Right lung (tissue), 5 donors: ENCODE data around the gene STAB1. TPM values are rescaled to one million over a fixed set of nuclear protein-coding genes. Genes with fewer than 3 reads are reported as not detected.
"Not testable (repeated sequence)": the region's sequence is repeated elsewhere in the genome, so short reads cannot be mapped to it uniquely, and the experiment has no call there.

Experiments used
- DNase-seq, 2 donors: peaks; one replicate each; pipeline ENCODE4 v3.0.0-alpha.2; 2013
- polyA plus RNA-seq, 5 donors: library from polyadenylated mRNA; unstranded; fragments of 120-200 nt; gene quantifications; one replicate each; pipeline versions ENCODE4 v1.2.1 to v1.2.3, GENCODE V29; 2013; ENCODE audit warnings: inconsistent platforms in 1 of 5, low replicate concordance in 1 of 5; ENCODE audit not compliant: insufficient read length in 5 of 5, insufficient read depth in 1 of 5

The STAB1 gene
- polyA plus RNA-seq, 5 donors = 40.9 to 60.8 (median 43.4) TPM

DNA sequence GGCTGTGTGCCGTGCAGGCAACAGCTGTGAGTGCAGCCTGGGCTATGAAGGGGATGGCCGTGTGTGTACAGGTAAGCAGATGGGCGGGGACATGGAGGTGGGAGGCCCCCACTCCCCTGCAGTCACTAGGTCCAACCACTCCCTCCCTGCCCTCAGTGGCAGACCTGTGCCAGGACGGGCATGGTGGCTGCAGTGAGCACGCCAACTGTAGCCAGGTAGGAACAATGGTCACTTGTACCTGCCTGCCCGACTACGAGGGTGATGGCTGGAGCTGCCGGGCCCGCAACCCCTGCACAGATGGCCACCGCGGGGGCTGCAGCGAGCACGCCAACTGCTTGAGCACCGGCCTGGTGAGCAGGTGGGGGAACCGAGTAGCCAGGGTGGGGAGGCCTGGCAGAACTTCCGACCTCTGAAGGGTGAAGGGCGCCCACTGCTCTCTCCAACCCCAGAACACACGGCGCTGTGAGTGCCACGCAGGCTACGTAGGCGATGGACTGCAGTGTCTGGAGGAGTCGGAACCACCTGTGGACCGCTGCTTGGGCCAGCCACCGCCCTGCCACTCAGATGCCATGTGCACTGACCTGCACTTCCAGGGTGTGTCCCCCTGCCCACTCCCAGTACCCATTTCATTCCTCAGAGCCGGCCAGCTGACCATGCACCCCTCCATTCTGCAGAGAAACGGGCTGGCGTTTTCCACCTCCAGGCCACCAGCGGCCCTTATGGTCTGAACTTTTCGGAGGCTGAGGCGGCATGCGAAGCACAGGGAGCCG is 26.9 kb downstream of the STAB1 start:
- no peak for DNase-seq

DNA sequence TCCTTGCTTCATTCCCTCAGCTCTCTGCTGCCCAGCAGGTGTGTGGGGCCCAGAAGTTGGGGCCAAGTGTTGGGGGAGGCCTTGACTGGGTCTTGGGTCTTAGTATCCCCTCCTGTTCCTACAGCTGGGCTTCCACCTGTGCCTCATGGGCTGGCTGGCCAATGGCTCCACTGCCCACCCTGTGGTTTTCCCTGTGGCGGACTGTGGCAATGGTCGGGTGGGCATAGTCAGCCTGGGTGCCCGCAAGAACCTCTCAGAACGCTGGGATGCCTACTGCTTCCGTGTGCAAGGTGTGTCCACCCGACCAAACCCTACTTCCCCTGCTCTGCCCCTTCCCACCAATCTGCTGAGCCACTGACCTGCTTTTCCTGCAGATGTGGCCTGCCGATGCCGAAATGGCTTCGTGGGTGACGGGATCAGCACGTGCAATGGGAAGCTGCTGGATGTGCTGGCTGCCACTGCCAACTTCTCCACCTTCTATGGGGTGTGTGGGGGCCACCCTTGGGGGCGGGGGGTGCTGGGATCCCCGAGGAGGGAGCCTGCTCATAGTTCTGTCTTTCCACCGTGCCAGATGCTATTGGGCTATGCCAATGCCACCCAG is 27.6 kb downstream of the STAB1 start:
- DNase-seq = no peak

DNA sequence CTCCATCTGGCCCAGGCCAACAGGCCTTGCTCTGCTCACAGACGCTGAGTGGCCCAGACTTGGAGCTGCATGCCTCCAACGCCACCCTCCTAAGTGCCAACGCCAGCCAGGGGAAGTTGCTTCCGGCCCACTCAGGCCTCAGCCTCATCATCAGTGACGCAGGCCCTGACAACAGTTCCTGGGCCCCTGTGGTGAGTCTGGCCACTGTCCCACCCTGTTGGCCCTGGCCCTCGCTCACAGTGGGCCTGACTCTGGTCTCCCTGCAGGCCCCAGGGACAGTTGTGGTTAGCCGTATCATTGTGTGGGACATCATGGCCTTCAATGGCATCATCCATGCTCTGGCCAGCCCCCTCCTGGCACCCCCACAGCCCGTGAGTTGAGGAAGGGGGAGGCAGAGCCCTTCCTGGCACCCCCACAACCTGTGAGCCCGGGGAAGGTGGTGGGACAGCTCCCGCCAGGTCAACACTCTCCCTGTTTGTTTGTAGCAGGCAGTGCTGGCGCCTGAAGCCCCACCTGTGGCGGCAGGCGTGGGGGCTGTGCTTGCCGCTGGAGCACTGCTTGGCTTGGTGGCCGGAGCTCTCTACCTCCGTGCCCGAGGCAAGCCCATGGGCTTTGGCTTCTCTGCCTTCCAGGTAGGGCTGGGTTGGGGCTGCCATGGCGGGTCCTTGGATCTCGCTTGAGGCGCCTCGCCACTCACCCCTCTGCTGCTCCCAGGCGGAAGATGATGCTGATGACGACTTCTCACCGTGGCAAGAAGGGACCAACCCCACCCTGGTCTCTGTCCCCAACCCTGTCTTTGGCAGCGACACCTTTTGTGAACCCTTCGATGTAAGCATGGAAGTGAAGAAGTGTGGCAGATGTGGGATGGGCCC is 28.5 kb downstream of the STAB1 start:
- DNase-seq = no peak

DNA sequence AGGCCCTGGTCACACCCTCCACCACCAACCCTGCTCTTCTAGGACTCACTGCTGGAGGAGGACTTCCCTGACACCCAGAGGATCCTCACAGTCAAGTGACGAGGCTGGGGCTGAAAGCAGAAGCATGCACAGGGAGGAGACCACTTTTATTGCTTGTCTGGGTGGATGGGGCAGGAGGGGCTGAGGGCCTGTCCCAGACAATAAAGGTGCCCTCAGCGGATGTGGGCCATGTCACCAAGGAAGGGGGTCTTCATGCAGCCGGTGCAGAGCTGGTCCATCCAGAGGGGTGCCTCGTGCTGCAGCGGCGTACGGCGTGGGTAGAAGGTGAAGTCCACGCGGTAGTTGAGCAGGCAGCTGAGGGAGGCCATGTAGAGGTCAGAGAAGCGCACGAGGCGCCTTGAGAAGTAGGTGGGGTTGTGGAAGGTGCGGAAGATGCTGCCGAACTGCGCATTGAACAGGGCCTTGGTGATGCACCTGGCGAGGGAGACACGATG is 29.2 kb downstream of the STAB1 start:
- DNase-seq = no peak

DNA sequence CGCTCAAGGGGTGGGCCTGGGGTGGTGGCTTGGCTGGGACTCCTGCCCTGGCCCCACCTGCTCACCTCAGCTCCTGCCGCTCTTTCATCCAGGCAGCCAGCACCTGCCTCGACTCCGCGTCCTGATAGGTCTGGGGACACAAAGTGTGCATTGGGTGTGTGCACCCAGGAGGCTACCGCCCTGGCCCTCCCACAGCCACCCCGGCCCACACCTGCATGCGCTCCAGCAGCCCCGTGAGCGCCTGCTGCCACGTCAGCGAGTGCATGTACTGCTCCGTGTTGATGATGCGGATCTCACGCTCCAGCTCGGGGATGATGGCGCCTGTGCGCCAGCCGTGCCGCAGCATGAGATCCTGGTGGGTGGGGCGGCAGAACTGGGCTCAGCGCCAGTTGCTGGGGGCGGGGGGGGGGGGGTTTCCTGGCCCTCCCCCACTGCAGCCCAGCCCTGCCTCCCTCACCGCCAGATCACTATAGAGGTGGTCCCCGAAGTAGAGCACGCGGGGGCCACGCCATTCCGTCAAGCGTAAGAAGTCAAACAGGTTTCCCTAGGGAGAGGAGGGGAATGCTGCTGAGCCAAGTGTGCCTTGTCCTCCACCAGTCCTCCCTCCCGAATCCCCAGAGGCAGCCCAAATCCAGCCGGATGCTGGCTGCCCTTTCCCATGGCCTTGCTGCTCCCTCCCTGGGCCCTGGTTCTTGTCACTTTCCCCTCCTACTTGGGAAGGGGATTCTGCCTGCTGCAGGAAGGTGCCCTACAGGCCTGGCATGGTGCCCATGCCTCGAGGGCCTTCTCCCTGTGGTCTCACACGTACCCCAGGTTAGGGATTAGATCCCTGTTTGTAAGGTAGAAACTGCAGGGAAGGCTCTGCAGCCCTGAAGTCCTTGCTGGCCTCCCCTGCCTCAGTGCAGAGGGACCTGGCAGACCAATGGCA is 29.9 kb downstream of the STAB1 start:
- peak; percentile 67 to 76 for DNase-seq

DNA sequence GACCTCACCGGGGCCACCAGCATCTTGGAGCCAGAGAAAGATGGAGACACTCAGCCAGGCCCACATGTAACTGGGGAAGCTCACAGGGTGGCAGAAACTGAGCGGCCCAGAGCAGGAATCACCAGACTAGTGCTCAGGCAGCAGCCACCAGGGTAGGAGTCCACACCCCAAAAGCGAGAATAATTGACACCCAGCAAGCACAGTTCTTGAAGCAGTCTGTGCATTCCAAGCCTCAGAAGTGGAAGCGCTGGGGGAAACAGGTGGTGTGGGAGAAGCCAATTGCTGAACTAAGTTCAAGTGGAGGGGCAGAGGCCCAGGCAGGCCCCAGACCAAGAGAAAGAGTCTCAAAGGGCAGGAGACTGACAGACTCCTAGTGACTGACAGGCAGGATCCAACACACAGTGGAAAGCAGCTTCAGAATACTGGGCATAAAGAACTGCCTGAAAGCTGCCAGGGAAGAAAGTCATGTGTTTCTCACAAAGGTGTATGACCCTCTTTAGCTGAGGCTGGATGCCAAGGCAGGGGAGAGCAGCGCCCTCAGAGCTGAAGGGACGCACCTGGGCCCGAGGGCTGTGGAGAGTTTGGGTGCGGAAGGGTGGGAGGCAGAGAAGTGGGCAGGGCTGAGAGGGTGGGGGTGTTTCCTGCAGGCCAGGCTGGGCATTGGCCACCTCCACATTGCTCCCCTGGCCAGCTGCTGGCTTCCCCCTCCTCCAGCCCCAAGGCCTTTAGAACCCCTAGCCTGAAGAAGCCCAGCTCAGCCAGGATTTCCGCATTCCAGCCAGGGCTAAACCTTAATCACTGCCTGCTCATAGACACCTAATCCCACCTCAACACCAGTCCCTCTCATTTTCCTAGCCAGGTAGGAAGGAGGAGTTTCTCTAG is 30.8 kb downstream of the STAB1 start:
- DNase-seq = peak; percentile 56 to 59

DNA sequence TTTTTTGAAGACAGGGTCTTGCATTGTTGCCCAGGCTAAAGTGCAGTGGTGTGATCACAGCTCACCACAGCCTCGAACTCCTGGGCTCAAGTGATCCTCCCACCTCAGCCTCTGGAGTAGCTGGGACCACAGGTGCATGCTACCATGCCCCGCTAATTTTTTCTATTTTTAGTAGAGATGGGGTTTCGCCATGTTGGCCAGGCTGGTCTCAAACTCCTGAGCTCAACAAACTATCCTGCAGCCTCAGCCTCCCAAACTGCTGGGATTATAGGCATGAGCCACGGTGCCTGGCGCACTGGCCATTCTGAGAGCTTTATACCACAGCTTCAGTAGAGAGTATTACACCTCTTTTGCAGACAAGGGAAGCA is 31.5 kb downstream of the STAB1 start:
- DNase-seq = not testable (repeated sequence)

DNA sequence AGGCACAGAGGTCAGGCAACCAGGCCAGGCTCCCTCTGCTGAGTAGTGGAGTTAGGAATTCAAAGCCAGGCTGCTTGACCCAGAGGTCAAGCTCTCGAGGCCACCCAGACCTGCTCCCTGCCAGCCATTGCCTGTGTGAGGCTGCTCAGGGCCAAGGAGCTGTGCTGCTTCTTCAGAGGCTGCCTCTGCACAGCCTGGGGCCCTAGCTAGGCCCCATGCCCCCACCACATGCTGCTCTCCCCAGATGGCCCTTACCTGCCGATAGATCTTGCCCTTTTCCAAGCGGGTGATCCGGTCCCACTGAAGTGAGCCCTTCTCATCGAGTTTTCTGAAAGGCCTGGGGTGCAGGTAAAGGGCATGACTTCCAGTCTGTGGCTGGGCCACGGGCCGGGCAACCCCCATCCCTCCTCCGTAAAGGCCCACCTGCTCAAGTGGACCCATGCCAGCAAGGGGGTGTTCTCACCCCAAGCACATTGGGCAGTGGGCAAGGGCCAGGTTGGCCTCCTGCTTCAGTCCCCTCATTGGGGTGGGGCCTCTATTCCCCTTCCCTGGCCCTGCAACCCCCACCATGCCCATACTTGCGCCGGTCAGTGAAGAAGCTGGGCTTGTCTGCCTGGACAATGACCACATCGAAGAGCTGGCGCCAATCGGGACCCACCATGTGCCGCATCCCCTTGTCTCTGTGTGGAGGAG is 32.0 kb downstream of the STAB1 start:
- DNase-seq = no peak

DNA sequence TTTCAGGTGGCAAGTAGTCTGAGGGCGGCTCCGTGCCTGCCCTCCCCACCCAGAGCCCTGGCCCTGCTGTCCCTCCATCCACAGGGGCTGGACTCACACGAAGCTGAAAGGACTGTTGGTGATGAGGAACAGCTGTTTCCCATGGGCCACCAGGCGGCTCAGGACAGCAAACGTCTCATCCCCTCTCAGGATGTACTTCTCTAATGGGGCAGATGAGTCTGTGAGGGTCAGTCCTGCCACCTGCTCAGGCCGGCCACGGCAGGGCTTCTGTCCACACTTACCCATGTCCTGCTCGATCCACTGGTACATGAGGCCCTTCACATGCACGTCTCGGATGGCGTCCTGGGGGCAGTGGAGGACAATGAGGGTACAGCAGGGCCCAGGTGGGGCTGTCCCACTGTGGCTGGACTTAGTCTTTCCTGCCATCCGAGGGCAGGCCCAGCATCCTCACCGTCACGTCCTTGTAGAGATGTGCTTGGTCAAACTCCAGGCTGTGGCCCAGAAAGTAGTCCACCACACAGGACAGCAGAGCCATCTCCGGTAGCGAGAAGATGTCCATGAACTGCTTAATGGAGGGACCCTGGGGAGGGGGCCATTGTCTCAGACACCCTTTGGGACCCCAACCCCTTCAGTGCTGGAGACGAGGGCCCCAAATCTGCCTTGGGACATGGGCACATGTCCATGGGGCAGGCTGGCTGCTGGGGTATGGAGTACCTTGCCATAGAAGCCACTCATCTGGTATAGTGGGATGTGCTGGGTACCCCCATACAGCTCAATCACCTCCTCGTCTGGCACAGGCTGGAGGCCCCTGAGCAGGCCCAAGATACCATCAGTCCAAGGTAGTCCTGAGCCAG is 32.8 kb downstream of the STAB1 start:
- DNase-seq = no peak

DNA sequence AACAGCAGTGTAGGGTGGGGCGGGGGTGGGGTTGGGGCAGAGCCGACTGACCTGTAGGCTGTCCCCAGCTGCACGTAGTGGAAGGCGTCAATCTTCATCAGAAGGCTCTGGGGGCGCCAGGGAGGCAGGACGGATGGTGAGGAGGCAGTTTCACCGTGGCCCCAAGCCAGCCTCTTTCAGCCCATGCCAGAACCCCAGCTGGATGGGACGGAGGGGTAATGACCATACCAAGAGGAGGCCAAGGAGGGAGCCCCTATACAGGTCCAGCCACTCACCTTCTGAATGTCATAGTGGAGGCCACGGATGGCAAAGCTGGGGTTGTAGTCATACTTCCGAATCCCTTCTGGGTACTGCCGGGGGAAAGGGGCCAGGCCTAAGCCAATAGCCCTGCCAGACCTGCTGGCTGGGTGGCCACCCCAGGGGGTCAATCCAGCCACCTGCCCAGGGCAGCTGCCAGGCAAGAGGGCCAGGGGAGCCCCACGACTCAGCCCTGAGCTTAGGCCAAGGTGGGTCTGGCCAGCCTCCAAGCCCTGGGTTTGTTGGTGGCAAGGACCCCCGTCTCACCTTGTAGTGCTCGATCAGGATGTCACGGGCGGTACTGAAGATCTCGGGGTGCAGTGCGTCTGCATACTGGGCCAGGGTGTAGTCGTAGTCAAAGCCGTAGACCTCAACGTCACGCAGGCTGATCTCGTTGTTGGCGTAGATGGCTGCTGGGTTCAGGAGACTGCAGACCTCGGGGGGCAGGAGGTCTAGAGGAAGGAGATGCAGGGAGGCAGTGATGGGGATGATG is 33.6 kb downstream of the STAB1 start:
- no peak for DNase-seq

DNA sequence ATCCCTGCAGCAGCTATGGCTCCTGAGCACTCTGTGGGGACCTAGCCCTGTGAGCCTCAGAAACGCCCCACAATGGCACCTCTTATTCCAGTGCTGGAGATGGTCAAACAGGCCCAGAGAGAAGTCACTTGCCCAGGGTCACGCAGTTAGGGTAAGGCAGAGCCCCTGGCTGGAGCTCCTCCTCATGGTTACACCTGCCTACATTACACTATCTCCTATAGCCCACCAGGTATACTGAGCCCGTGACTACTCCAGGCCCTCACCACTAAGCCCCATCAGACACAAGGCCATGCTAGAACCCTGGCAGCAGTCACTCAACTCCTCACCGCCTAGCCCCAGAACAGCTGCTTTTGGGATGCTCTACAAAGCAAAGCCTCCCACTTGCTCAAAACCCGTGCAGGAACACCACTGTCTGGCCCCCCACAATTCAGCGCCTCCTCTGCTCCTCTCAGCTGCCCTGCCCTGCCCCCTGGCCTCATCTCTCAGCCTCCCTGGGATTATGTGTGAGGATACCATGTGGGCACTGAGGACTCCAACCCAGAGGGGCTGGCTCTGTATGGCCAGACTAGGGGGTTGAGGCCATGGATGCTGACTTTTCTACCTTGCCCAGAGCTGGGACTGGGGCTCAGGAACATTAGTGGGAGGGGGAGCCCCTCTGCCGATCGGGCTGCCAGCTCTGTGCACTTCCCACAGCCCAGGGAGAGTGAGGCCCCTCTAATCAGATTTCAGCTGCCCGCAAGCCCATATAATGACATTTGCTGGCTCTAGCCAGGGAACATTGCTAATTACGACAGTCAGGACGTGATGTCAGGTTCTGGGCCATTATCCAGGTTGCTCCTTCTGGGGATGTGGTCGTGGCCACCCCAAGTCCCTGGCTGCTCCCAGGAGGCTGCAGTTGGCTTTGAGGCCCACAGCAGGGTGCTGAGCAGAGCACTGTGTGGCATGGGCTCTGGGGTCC is 34.5 kb downstream of the STAB1 start:
- peak in 1 of 2 donors; percentile 63 for DNase-seq

DNA sequence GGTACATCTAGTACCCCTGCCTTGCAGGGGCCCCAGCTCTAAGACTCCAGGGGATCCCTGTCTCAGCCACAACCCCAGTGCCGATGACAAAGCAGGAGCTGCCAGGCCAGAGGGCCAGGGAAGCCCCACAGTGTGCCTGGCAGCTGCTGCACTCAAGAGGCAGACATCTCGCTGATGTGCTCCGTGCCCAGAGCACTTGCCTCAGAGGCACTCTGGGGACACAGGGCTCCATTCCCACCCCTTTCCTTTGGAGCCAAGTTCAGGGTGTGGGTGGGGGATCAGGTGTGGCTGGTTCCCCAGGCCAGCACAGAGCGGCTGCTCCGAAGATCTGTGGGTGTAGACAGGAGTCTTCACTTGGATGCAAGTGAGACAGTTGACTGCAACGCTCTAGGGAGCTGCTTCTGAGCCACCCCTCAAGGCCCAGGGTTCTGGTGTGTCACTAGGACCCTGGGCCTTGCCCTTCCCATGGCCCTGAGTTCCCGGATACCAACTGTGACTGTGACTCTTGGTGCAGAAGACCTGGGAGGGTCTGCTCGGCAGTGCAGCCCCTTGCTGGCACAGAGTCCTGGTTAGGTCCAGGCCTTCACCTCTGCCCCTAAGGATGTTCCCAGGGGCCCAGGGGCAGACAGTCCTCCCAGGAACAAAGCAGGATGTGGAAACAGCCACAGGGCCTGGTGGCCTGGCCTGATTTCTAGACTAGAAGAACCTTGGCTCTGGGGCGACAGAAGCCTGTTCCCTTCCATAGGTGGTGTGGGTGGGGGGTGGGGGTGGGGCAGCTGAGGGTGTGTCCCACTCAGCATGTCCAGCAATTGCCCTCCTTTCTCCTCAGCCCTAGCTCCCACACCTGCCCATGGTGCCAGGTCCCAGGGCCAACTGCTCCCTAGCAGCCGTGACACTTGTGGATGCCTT is 36.0 kb downstream of the STAB1 start:
- no peak for DNase-seq

DNA sequence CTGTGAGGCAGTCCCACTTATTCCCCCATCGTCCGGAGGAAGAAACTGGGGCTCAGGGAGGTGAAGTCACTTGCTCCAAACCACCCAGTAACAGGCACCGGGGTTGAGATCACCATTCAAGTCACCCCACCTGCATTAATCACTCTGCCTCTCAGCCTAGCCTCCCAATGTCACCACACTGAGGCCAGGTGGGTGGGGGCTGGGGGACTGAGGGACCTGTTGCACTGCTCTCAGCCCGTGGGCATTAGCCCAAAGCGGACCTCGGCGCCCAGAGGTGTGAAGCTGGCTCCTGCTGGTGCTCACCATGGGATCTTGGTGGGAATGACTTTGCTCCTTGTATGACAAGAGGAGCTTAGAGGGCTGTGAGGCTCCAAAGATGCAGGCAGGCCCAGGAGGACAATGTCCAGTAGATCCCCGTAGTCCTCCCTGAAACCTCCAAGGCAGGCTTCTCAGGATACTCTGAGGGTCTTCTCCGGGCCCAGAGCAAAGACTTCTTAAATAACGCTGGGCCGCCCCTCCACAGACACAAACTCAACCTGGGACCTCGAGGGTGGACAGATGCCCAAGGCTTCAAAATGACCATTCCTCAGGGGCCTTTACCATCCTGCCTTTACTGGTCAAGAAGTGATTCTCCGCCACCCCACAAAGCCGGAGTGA is 36.9 kb downstream of the STAB1 start:
- no peak for DNase-seq

DNA sequence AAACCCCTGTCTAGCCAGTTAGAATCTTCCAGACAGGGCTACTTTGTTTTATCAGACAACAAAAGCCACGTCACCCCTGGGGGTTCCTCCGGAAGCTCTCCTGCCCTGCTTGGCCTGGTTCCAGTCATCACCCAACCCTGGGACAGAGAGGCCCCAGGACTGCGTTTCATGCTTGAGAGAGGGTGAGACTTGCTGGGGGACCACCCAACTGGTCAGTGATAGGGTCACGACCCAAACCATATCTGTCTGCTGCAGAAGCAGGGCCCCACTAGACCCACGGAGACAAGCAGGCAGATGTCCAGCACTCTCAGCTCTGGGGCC is 37.3 kb downstream of the STAB1 start:
- DNase-seq = no peak
